ENCODE measurements around the gene PTPN9. TPM values are rescaled to one million over a fixed set of nuclear protein-coding genes. Genes with fewer than 3 reads are reported as not detected.

Gene PTPN9
- total and polyA plus RNA-seq, 2 donors (not counting 1 experiment from before 2014, with no cell fraction given), result 11.8 to 15.5 TPM

DNA sequence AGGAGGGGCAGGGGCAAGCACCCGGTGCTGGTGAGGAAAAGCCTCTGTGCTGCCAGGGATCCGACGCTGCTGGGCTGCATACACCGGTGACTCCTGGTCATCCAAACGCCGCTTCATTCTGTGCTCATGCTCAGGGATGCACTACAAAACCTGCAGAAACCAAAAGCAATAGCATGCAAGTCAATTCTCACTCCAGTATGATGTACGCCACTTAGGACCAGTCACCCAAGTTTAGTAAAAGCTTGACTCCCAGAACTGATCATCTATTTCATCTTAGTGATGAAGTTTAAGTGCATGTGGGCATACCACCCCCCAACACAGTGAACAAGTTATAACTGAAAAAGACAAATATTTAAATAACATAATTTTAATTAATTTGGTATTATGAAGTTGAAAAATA, 148.9 kb downstream of the PTPN9 start:
- DNase-seq, result no peak
- Histone ChIP-seq H3K4me1 (ENCODE audit: control insufficient read depth in 2 of 2, insufficient read depth in 2 of 2, low read length in 2 of 2) (no peaks in the 10 kb centered on the region), H3K4me3 (ENCODE audit: control extremely low read depth in 1 of 5, extremely low read depth in 1 of 5, insufficient read depth in 1 of 5, low read depth in 2 of 5, low read length in 4 of 5) (no peak overlapping the region), H2AFZ (ENCODE audit: insufficient read depth, low read depth, low read length, poor library complexity, severe bottlenecking) (no peak overlapping the region), H4K20me1 (ENCODE audit: control insufficient read depth, insufficient read depth, low read length, poor library complexity, severe bottlenecking) (peaks cover 92% of the 10 kb centered on the region), H3K79me2 (ENCODE audit: control insufficient read depth, insufficient read depth, low read length) (peaks cover 99% of the 10 kb centered on the region), H3K4me2 (replicated peaks; ENCODE audit: low read depth, low read length, poor library complexity, severe bottlenecking) (no peak overlapping the region), H3K36me3 (replicated peaks in 1 of 2; ENCODE audit: control extremely low read depth in 1 of 2, control insufficient read depth in 1 of 2, extremely low read depth in 1 of 2, insufficient read depth in 2 of 2, low read length in 1 of 2) (peaks cover 7 to 55% of the 10 kb centered on the region in 2 experiments), H3K27me3 (replicated peaks in 1 of 4; ENCODE audit: control extremely low read depth in 1 of 4, control insufficient read depth in 3 of 4, insufficient read depth in 4 of 4, low read length in 3 of 4) (no peaks in the 10 kb centered on the region), H3K27ac (ENCODE audit: low read length in 2 of 2) (no peak overlapping the region), H3K9me3 (ENCODE audit: control extremely low read depth in 1 of 3, control insufficient read depth in 2 of 3, insufficient read depth in 1 of 3, low read length in 2 of 3) (no peaks in the 10 kb centered on the region), H3K9ac (ENCODE audit: low read length) (no peak overlapping the region)
- CTCF ChIA-PET, result interaction anchor here (1.6 kb wide), 1 partner anchor 62 kb away, joined by 4 read pairs; the partner anchor contains the start of gene MAN2C1
- no peak for TF ChIP-seq EZH2 (IDR thresholded peaks at IDR 0.05; ENCODE audit: borderline replicate concordance, insufficient read depth, low read depth, low read length, poor library complexity, severe bottlenecking)
- TF ChIP-seq, protein P1, sequence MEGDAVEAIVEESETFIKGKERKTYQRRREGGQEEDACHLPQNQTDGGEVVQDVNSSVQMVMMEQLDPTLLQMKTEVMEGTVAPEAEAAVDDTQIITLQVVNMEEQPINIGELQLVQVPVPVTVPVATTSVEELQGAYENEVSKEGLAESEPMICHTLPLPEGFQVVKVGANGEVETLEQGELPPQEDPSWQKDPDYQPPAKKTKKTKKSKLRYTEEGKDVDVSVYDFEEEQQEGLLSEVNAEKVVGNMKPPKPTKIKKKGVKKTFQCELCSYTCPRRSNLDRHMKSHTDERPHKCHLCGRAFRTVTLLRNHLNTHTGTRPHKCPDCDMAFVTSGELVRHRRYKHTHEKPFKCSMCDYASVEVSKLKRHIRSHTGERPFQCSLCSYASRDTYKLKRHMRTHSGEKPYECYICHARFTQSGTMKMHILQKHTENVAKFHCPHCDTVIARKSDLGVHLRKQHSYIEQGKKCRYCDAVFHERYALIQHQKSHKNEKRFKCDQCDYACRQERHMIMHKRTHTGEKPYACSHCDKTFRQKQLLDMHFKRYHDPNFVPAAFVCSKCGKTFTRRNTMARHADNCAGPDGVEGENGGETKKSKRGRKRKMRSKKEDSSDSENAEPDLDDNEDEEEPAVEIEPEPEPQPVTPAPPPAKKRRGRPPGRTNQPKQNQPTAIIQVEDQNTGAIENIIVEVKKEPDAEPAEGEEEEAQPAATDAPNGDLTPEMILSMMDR (IDR thresholded peaks at IDR 0.05), result no peak
- no peaks in the 10 kb centered on the region for H3K9me3 Mint-ChIP-seq (ENCODE audit: insufficient read depth)
- ATAC-seq (ENCODE audit: low read depth), result no peak
- H3K27ac Mint-ChIP-seq, result no peak overlapping the region
- peaks cover 18% of the 10 kb centered on the region for H3K4me1 Mint-ChIP-seq
- POLR2A ChIA-PET, result no interaction called here
- H3K27me3 Mint-ChIP-seq, result no peaks in the 10 kb centered on the region
- 98% methylated on average over 6 of the region's 7 CpGs for WGBS (ENCODE audit: insufficient coverage)
- no peak overlapping the region for H3K4me3 Mint-ChIP-seq
- intact Hi-C loops (cut with micrococcal nuclease), result no loop called here

DNA sequence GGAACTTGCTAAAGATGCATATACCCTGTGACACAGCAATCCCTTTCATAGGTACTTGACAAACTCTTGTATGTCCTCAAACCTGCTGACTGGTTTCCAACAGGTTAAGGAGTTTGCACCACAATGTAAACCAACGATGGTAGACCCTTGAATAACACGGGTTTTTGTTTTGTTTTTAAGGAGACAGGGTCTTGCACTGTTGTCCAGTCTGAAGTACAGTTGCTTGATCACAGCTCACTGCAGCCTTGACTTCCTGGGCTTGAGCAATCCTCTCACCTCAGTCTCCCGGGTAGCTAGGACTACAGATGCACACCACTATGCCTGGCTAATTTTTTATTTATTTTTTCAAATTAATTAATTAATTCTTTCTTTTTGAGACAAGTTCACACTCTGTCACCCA, 151.0 kb downstream of the PTPN9 start:
- Histone ChIP-seq H3K27ac (ENCODE audit: low read length in 2 of 2) (no peak overlapping the region), H3K36me3 (replicated peaks in 1 of 2; ENCODE audit: control extremely low read depth in 1 of 2, control insufficient read depth in 1 of 2, extremely low read depth in 1 of 2, insufficient read depth in 2 of 2, low read length in 1 of 2) (peaks cover 7 to 44% of the 10 kb centered on the region in 2 experiments), H3K4me3 (ENCODE audit: control extremely low read depth in 1 of 5, extremely low read depth in 1 of 5, insufficient read depth in 1 of 5, low read depth in 2 of 5, low read length in 4 of 5) (no peak overlapping the region), H4K20me1 (ENCODE audit: control insufficient read depth, insufficient read depth, low read length, poor library complexity, severe bottlenecking) (peaks cover 89% of the 10 kb centered on the region), H3K4me1 (ENCODE audit: control insufficient read depth in 2 of 2, insufficient read depth in 2 of 2, low read length in 2 of 2) (no peaks in the 10 kb centered on the region), H3K79me2 (ENCODE audit: control insufficient read depth, insufficient read depth, low read length) (peaks cover 98% of the 10 kb centered on the region), H3K9ac (ENCODE audit: low read length) (no peak overlapping the region), H3K4me2 (replicated peaks; ENCODE audit: low read depth, low read length, poor library complexity, severe bottlenecking) (no peak overlapping the region), H3K9me3 (ENCODE audit: control extremely low read depth in 1 of 3, control insufficient read depth in 2 of 3, insufficient read depth in 1 of 3, low read length in 2 of 3) (no peaks in the 10 kb centered on the region), H2AFZ (ENCODE audit: insufficient read depth, low read depth, low read length, poor library complexity, severe bottlenecking) (no peak overlapping the region), H3K27me3 (replicated peaks in 1 of 4; ENCODE audit: control extremely low read depth in 1 of 4, control insufficient read depth in 3 of 4, insufficient read depth in 4 of 4, low read length in 3 of 4) (no peaks in the 10 kb centered on the region)
- ChIA-PET CTCF (no interaction called here), POLR2A (no interaction called here)
- no peaks in the 10 kb centered on the region for H3K9me3 Mint-ChIP-seq (ENCODE audit: insufficient read depth)
- H3K4me3 Mint-ChIP-seq, result no peak overlapping the region
- TF ChIP-seq, protein P1 (IDR thresholded peaks at IDR 0.05), result no peak
- TF ChIP-seq EZH2 (IDR thresholded peaks at IDR 0.05; ENCODE audit: borderline replicate concordance, insufficient read depth, low read depth, low read length, poor library complexity, severe bottlenecking), result no peak
- H3K27ac Mint-ChIP-seq, result no peak overlapping the region
- no peaks in the 10 kb centered on the region for H3K27me3 Mint-ChIP-seq
- DNase-seq (no peak), ATAC-seq (ENCODE audit: low read depth) (no peak)
- H3K4me1 Mint-ChIP-seq, result peaks cover 9% of the 10 kb centered on the region
- WGBS (ENCODE audit: insufficient coverage), result 100% methylated on average over 1 of the region's 3 CpGs
- intact Hi-C loops (cut with micrococcal nuclease), result no loop called here

All from B cell (primary cell).